Measurements from ENCODE around the gene SGCA. TPM values are rescaled to one million over a fixed set of nuclear protein-coding genes. Genes with fewer than 3 reads are reported as not detected.

Gene SGCA
- total and polyA plus RNA-seq, 2 experiments from 2014 or later: 0.19 TPM; not detected in 1

GRCh38 chr17:50164697-50164988, 1.2 kb upstream of the SGCA start (continued):
- TF ChIP-seq NANOG (IDR thresholded peaks at IDR 0.05; ENCODE audit: borderline replicate concordance) (no peak), POLR2AphosphoS5 (IDR thresholded peaks at IDR 0.05; ENCODE audit: low read depth) (no peak), EZH2 (IDR thresholded peaks at IDR 0.05; ENCODE audit: low read depth, unreplicated experiment) (no peak), CTCF (conservative IDR thresholded peaks at IDR 0.05; ENCODE audit: low read depth in 2 of 2) (no peak), ZNF331 (CRISPR knock-in tag; IDR thresholded peaks at IDR 0.05; ENCODE audit: low read depth) (no peak)

DNA sequence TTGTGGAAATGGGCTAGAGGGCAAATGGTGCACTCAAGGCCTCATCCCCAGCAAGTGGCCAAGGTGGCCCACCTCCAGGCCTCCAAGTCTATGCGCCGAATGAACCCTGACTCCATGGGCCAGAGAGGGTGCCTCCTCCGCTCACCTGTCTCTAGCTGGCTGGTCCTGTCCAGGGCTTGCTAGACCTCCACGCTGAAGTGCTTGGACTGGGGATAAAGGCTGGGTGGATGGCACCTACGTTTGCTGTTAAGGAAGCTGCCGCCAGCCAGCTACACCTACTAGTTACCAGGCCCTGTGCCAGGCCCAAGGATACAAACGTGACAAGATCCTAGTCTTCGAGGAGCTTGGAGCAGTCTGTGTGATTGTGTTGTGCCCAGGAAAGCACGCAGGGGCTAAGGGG, 739 bp upstream of the SGCA start:
- H3F3A ChIP-seq (replicated peaks; ENCODE audit: low read depth): no peaks in the 10 kb centered on the region; the same call in 1 of the 2 replicates
- H2AFZ ChIP-seq: no peak overlapping the region
- Mint-ChIP-seq H3K4me3 (no peak overlapping the region), H3K27me3 (ENCODE audit: insufficient read depth, low read depth, poor library complexity) (peaks cover 17% of the 10 kb centered on the region), H3K4me1 (peaks cover 29% of the 10 kb centered on the region), H3K36me3 (ENCODE audit: low read depth) (no peaks in the 10 kb centered on the region), H3K9me3 (no peaks in the 10 kb centered on the region; the same call in 2 of the 3 replicates), H3K27ac (no peak overlapping the region)
- no peaks in the 10 kb centered on the region for H3K36me3 ChIP-seq (ENCODE audit: insufficient read depth)
- ATAC-seq (no peak), DNase-seq (ENCODE audit: low spot score) (no peak)
- no peak overlapping the region for H3K27ac ChIP-seq (ENCODE audit: low read depth)
- no peak overlapping the region for H3K4me3 ChIP-seq
- peaks cover 14% of the 10 kb centered on the region; the same call in 1 of the 2 replicates for H3K27me3 ChIP-seq (ENCODE audit: insufficient read depth)
- no peaks in the 10 kb centered on the region for H3K79me2 ChIP-seq (replicated peaks; ENCODE audit: insufficient read depth)
- no peaks in the 10 kb centered on the region for H3K9me2 ChIP-seq (ENCODE audit: insufficient read depth)
- peaks cover 13% of the 10 kb centered on the region for H3K4me1 ChIP-seq (ENCODE audit: insufficient read depth)
- no peaks in the 10 kb centered on the region for H4K20me1 ChIP-seq (replicated peaks; ENCODE audit: insufficient read depth)
- H3K4me2 ChIP-seq: no peak overlapping the region
- TF ChIP-seq CTCF (conservative IDR thresholded peaks at IDR 0.05; ENCODE audit: low read depth in 2 of 2) (no peak), STAT1 (IDR thresholded peaks at IDR 0.05; ENCODE audit: unreplicated experiment) (no peak), CREB1 (CRISPR knock-in tag; IDR thresholded peaks at IDR 0.05; ENCODE audit: low read depth) (no peak), REST (IDR thresholded peaks at IDR 0.05; ENCODE audit: unreplicated experiment) (no peak), EZH2phosphoT487 (IDR thresholded peaks at IDR 0.05; ENCODE audit: unreplicated experiment) (no peak), JUNB (IDR thresholded peaks at IDR 0.05; ENCODE audit: unreplicated experiment) (no peak), NANOG (IDR thresholded peaks at IDR 0.05; ENCODE audit: borderline replicate concordance) (no peak), ZNF114 (CRISPR knock-in tag; IDR thresholded peaks at IDR 0.05) (no peak), EZH2 (IDR thresholded peaks at IDR 0.05; ENCODE audit: low read depth, unreplicated experiment) (no peak)
- TF ChIP-seq, protein P1, sequence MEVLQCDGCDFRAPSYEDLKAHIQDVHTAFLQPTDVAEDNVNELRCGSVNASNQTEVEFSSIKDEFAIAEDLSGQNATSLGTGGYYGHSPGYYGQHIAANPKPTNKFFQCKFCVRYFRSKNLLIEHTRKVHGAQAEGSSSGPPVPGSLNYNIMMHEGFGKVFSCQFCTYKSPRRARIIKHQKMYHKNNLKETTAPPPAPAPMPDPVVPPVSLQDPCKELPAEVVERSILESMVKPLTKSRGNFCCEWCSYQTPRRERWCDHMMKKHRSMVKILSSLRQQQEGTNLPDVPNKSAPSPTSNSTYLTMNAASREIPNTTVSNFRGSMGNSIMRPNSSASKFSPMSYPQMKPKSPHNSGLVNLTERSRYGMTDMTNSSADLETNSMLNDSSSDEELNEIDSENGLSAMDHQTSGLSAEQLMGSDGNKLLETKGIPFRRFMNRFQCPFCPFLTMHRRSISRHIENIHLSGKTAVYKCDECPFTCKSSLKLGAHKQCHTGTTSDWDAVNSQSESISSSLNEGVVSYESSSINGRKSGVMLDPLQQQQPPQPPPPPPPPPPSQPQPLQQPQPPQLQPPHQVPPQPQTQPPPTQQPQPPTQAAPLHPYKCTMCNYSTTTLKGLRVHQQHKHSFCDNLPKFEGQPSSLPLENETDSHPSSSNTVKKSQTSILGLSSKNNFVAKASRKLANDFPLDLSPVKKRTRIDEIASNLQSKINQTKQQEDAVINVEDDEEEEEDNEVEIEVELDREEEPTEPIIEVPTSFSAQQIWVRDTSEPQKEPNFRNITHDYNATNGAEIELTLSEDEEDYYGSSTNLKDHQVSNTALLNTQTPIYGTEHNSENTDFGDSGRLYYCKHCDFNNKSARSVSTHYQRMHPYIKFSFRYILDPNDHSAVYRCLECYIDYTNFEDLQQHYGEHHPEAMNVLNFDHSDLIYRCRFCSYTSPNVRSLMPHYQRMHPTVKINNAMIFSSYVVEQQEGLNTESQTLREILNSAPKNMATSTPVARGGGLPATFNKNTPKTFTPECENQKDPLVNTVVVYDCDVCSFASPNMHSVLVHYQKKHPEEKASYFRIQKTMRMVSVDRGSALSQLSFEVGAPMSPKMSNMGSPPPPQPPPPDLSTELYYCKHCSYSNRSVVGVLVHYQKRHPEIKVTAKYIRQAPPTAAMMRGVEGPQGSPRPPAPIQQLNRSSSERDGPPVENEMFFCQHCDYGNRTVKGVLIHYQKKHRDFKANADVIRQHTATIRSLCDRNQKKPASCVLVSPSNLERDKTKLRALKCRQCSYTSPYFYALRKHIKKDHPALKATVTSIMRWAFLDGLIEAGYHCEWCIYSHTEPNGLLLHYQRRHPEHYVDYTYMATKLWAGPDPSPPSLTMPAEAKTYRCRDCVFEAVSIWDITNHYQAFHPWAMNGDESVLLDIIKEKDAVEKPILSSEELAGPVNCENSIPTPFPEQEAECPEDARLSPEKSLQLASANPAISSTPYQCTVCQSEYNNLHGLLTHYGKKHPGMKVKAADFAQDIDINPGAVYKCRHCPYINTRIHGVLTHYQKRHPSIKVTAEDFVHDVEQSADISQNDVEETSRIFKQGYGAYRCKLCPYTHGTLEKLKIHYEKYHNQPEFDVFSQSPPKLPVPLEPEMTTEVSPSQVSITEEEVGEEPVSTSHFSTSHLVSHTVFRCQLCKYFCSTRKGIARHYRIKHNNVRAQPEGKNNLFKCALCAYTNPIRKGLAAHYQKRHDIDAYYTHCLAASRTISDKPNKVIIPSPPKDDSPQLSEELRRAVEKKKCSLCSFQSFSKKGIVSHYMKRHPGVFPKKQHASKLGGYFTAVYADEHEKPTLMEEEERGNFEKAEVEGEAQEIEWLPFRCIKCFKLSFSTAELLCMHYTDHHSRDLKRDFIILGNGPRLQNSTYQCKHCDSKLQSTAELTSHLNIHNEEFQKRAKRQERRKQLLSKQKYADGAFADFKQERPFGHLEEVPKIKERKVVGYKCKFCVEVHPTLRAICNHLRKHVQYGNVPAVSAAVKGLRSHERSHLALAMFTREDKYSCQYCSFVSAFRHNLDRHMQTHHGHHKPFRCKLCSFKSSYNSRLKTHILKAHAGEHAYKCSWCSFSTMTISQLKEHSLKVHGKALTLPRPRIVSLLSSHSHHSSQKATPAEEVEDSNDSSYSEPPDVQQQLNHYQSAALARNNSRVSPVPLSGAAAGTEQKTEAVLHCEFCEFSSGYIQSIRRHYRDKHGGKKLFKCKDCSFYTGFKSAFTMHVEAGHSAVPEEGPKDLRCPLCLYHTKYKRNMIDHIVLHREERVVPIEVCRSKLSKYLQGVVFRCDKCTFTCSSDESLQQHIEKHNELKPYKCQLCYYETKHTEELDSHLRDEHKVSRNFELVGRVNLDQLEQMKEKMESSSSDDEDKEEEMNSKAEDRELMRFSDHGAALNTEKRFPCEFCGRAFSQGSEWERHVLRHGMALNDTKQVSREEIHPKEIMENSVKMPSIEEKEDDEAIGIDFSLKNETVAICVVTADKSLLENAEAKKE (CRISPR knock-in tag; IDR thresholded peaks at IDR 0.05): no peak

Measured in GM23338 (cell line).